GM10248 (cell line): ENCODE data around the gene C5orf22.

Experiments
- CTCF ChIA-PET: fragments of 300-600 bp; sonication (Branson Sonifier 250); formaldehyde crosslinking; extraction: SDS; loops from one replicate; lab custom pipeline; 2021; ENCODE audit warnings: antibody characterized with exemption; lab: Yijun Ruan, JAX
- POLR2A ChIA-PET: fragments of 350-650 bp; sonication (Branson Sonifier 250); formaldehyde crosslinking; extraction: SDS; loops from one replicate; lab custom pipeline; 2020; ENCODE audit warnings: antibody characterized with exemption; lab: Yijun Ruan, JAX
- DNase-seq: peaks from one replicate; pipeline ENCODE4 v3.0.0; 2012; ENCODE audit errors: extremely low spot score
- TF ChIP-seq, protein P1 (sequence below): IDR thresholded peaks from 2 replicates; pipeline ENCODE4 v1.5.1; 2012; ENCODE audit warnings: mild to moderate bottlenecking, low read depth; ENCODE audit errors: extremely low read depth, missing control alignments, control extremely low read depth

Gene C5orf22

DNA sequence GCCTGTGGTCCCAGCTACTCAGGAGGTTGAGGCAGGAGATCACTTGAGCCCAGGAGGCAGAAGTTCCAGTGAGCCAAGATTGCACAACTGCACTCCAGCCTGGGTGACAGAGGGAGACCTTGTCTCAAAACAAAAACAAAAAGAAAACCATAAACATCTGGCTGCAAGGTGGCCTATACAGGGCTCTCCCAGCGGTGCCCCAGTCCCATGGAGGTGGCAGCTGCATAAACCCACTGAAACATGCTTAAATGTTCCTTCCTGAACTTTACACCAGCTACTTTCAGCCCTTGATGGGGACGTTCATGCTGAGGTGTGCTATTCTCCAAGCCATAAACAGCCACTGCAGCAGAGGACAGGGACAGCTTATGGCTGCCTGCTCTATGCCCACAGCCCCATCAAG is 35.8 kb upstream of the C5orf22 start:
- POLR2A ChIA-PET, result no interaction called here
- TF ChIP-seq, protein P1, sequence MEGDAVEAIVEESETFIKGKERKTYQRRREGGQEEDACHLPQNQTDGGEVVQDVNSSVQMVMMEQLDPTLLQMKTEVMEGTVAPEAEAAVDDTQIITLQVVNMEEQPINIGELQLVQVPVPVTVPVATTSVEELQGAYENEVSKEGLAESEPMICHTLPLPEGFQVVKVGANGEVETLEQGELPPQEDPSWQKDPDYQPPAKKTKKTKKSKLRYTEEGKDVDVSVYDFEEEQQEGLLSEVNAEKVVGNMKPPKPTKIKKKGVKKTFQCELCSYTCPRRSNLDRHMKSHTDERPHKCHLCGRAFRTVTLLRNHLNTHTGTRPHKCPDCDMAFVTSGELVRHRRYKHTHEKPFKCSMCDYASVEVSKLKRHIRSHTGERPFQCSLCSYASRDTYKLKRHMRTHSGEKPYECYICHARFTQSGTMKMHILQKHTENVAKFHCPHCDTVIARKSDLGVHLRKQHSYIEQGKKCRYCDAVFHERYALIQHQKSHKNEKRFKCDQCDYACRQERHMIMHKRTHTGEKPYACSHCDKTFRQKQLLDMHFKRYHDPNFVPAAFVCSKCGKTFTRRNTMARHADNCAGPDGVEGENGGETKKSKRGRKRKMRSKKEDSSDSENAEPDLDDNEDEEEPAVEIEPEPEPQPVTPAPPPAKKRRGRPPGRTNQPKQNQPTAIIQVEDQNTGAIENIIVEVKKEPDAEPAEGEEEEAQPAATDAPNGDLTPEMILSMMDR, result no peak
- CTCF ChIA-PET, result interaction anchor here (1.5 kb wide), 1 partner anchor 10 kb away, joined by 3 read pairs; no protein-coding TSS in a partner anchor
- no peak for DNase-seq

DNA sequence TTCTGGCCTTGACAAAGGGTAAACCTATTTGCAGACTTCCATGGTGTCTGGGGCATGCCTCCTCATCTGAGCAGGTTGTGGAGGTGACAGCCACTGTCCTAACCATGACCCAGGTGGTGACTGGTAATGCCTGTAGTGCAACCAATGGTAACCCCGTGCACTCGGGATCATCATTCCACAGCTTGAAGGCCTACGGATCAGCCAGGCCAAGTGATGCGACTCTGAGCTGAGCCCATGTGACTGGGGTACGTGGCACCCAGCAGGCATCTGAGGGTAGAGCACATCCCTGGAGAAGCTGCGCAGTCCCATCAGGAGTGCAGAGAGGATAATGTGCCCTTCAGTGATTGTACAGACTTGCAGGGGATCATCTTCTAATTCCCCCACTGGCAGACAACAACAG is 35.2 kb upstream of the C5orf22 start:
- TF ChIP-seq, protein P1, result no peak
- no peak for DNase-seq
- ChIA-PET CTCF (interaction anchor here (1.3 to 1.5 kb wide), 2 partner anchors 9 to 11 kb away, joined by 3 read pairs; no protein-coding TSS in a partner anchor), POLR2A (no interaction called here)

DNA sequence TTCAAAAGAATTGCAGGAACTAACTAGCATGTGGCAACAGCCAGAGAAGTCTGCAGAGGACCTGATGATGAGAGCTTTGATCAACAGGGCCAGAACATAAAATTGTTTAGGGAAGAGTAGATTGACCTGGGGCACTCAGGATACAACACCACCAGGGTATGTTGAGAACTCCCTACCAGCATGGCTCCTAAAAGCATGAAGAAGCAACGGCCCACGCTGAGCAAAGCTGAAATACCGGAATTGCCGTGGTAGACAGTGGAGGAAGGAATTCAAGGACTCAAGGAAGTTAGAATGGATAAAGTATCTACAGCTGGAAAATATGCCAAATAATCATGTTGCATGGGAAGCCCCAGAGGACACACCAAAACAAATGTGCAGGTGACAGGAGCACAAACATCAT is 31.8 kb upstream of the C5orf22 start:
- POLR2A ChIA-PET, result no interaction called here
- CTCF ChIA-PET, result interaction anchor here (0.7 kb wide), 1 partner anchor 37 kb away, joined by 3 read pairs; no protein-coding TSS in a partner anchor
- no peak for DNase-seq
- TF ChIP-seq, protein P1, result no peak

DNA sequence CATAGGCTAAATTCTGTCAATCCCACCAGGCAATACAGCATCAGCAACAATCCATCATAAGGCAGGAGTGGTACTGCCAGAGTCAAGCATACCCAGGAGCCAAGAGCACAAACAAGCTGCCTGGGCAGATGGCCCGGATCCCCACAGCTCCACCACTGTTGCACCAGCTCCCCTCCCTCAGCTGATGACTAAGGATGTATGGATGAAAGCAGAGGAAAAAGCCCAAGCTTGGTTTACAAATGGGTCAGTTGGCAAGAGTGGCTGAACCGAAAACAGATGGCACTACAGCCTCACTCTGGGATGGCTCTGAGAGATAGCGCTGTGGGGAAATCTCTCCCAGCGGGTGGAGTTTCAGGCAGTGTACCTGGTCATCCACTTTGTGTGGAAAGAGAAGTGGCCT is 29.6 kb upstream of the C5orf22 start:
- ChIA-PET CTCF (interaction anchor here (1.3 to 1.6 kb wide), 4 partner anchors 11 to 29 kb away, joined by 3 to 4 read pairs (median 4); partner anchors contain the start of gene DROSHA), POLR2A (interaction anchor here (0.6 kb wide), 1 partner anchor 209 kb away, joined by 4 read pairs; no protein-coding TSS in a partner anchor)
- DNase-seq, result no peak
- TF ChIP-seq, protein P1, result no peak

DNA sequence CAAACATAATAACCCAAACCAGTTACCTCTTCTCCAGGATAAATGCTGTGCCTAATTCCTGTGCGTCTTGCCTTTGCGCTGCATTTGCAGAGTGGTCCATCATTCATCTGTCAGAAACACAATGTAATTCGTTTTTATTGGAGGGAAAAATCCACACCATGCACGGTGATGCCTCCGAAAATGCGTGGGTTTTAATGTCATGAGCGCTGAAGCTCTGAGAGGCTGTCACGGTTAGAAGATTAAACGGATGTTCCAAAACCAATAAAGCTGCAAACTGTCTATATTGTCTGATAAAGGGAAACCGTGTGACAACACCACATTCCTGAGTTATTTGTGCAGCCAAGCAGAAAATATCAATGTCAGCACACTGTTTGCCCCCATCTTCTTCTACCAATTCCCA is 27.6 kb upstream of the C5orf22 start:
- CTCF ChIA-PET, result no interaction called here
- TF ChIP-seq, protein P1, result no peak
- no peak for DNase-seq
- POLR2A ChIA-PET, result no interaction called here

- CTCF ChIA-PET, result no interaction called here
These were observed 20.8 kb upstream of the C5orf22 start for GRCh38 chr5:31511305-31511704.

More at GRCh38 chr5:31511305-31511704, 20.8 kb upstream of the C5orf22 start:
- POLR2A ChIA-PET, result no interaction called here
- TF ChIP-seq, protein P1, result no peak
- DNase-seq, result no peak
